Gastroesophageal sphincter (tissue), 4 donors: Measurements from ENCODE around the gene FAM83G. TPM values are rescaled to one million over a fixed set of nuclear protein-coding genes. Genes with fewer than 3 reads are reported as not detected.
"Not testable (repeated sequence)": the region's sequence is repeated elsewhere in the genome, so short reads cannot be mapped to it uniquely, and the experiment has no call there.

Experiments
- ATAC-seq: fragments of 150-250 bp; one replicate; pipeline ENCODE4 v1.9.1; 2016; ENCODE audit warnings: mild to moderate bottlenecking, moderate library complexity
- H3K27ac ChIP-seq, 4 donors: fragments of 200-600 bp; sonication (generic) in 3 of 4; 1 replicate in 3 of 4; 2 replicates in 1 of 4; pipeline ENCODE4 v1.5.1; 2016 to 2019
- H3K27me3 ChIP-seq: fragments of 200-600 bp; sonication (generic); one replicate; pipeline ENCODE4 v1.5.1; 2019
- H3K36me3 ChIP-seq, 2 donors: fragments of 200-600 bp; sonication (generic); one replicate each; pipeline ENCODE4 v1.5.1; 2019; ENCODE audit warnings: control low read depth in 1 of 2
- H3K4me1 ChIP-seq, 3 donors: fragments of 200-600 bp; sonication (generic); 1 replicate in 2 of 3; 2 replicates in 1 of 3; pipeline ENCODE4 v1.5.1; 2016 to 2019; ENCODE audit warnings: control low read depth in 2 of 3
- H3K4me3 ChIP-seq, 2 donors: fragments of 200-600 bp; sonication (generic); one replicate each; pipeline ENCODE4 v1.5.1; 2019; ENCODE audit warnings: mild to moderate bottlenecking in 1 of 2, moderate library complexity in 1 of 2
- H3K9me3 ChIP-seq, 3 donors: fragments of 200-600 bp; sonication (generic); one replicate each; pipeline ENCODE4 v1.5.1; 2017 to 2019; ENCODE audit warnings: control low read depth in 2 of 3
- CTCF ChIP-seq, 4 experiments: fragments of 200-600 bp in 2 of 4; fragments of 450-650 bp in 2 of 4; sonication (generic) in 1 of 4; IDR thresholded peaks; one replicate each; pipeline ENCODE4 v1.5.1; 2017 to 2019; ENCODE audit warnings: antibody characterized with exemption in 4 of 4, mild to moderate bottlenecking in 2 of 4, moderate library complexity in 2 of 4
- EP300 ChIP-seq: sonication (generic); formaldehyde crosslinking; IDR thresholded peaks from one replicate; pipeline ENCODE4 v1.6.1; 2017; ENCODE audit warnings: antibody characterized with exemption, mild to moderate bottlenecking
- POLR2A ChIP-seq, 2 donors: fragments of 450-650 bp; IDR thresholded peaks; one replicate each; pipeline ENCODE4 v1.6.1; 2017; ENCODE audit warnings: antibody characterized with exemption in 2 of 2, mild to moderate bottlenecking in 2 of 2, moderate library complexity in 1 of 2
- POLR2AphosphoS5 ChIP-seq: sonication (generic); formaldehyde crosslinking; IDR thresholded peaks from one replicate; pipeline ENCODE4 v1.6.1; 2017; ENCODE audit warnings: antibody characterized with exemption
- WGBS, 2 donors: methylation state at CpG; one replicate each; pipeline ENCODE4 v1.1.5; 2018; ENCODE audit warnings: low coverage in 1 of 2; 5-methylcytosine and 5-hydroxymethylcytosine counted together
- total RNA-seq, 4 donors: library from RNA; depleted of rRNA; stranded (reverse); fragments of >200 nt; gene quantifications; one replicate each; pipeline ENCODE4 v1.1.0, GENCODE V29; 2016

FAM83G gene
- total RNA-seq, 4 donors from 2014 or later = 6.7 to 17.9 (median 11.7) TPM

DNA sequence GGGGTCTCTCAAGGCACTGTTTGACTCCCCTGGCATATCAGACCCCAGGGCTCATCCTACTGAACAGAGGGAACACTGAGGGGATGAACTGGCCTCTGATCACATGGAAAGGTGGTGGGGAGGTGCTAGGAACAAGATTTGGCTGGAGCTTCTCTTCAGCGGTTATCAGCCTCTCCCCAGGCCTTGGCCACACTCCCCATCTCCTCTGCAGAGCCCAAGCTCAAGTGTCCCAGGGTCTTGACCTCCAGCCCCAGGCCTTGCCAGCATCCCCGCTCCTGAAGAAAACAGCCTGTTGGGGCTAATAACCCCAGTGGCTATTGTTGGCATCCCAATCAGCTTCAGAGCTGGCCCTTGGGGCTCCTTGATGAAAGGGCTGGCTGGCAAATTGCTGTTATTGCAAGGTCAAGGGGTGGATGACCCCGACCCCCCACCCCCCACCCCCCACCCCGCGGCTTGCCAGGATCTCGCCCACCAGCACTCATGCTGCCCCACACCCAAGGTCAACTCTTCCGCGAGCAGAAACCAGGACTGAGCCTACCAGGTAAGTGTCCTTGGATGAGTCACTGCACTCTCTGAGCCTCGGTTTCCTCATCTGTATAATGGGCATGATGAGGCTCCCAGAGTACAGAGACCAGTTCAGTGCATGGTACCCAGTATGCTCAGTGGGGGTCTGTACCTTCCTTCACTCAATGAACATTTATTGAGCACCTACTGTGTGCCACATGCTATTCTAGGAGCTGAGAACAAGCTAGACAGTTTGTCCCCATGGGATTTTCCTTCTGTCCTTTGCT is 18.8 kb upstream of the FAM83G start:
- TF ChIP-seq POLR2AphosphoS5 (no peak), POLR2A (IDR thresholded peaks at IDR 0.05) (no peak), CTCF (IDR thresholded peaks at IDR 0.05) (no peak), EP300 (no peak)
- H3K4me3 ChIP-seq = no peak overlapping the region
- no peaks in the 10 kb centered on the region for H3K4me1 ChIP-seq
- H3K27ac ChIP-seq = no peak overlapping the region
- no CpG with 5 or more reads among the region's 9 CpGs for WGBS, 2 donors
- no peak for ATAC-seq
- no peaks in the 10 kb centered on the region for H3K36me3 ChIP-seq
- H3K27me3 ChIP-seq = peaks cover 5% of the 10 kb centered on the region
- H3K9me3 ChIP-seq = no peaks in the 10 kb centered on the region

- H3K27ac ChIP-seq = no peak overlapping the region
- no peak for TF ChIP-seq POLR2A (IDR thresholded peaks at IDR 0.05)
- TF ChIP-seq POLR2AphosphoS5 = no peak
- TF ChIP-seq CTCF (IDR thresholded peaks at IDR 0.05) = no peak
- no peak for TF ChIP-seq EP300
- no peak overlapping the region for H3K4me3 ChIP-seq
- no peaks in the 10 kb centered on the region for H3K9me3 ChIP-seq
- H3K27me3 ChIP-seq = peaks cover 6% of the 10 kb centered on the region
- H3K4me1 ChIP-seq = no peaks in the 10 kb centered on the region
- no peak for ATAC-seq
- no peaks in the 10 kb centered on the region for H3K36me3 ChIP-seq
- WGBS, 2 donors = no CpG with 5 or more reads among the region's 6 CpGs
Observed at GRCh38 chr17:19022747-19023146, 18.2 kb upstream of the FAM83G start.

GRCh38 chr17:19022128-19022527 is 17.6 kb upstream of the FAM83G start:
- Histone ChIP-seq H3K27ac (no peak overlapping the region), H3K4me1 (no peaks in the 10 kb centered on the region), H3K9me3 (no peaks in the 10 kb centered on the region), H3K36me3 (no peaks in the 10 kb centered on the region), H3K4me3 (no peak overlapping the region), H3K27me3 (peaks cover 6% of the 10 kb centered on the region)
- no CpG with 5 or more reads among the region's 5 CpGs for WGBS, 2 donors
- TF ChIP-seq EP300 (no peak), POLR2AphosphoS5 (no peak), CTCF (IDR thresholded peaks at IDR 0.05) (no peak), POLR2A (IDR thresholded peaks at IDR 0.05) (no peak)
- no peak for ATAC-seq

DNA sequence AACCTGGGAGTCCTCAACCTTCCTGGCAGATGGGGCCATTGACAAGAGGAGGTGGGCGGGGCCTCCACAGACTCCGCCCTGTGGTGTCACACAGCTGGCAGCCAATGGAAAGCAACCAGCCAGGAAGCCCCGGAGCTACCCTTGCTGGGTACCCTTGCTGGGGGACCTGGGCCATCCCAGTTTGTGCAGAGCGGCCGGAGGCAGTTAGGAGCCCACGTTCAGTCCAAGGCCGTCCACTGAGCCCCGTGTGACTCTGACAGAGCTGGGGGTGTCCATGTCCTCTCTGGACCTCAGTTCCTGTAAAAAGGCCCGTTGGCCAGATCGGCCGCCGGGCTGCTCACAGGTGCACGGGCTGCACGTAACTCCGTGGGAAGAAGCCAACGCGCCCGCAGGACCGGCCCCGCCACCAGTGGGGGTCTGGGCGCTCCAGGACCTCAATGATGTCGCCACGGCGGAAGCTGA is 17.1 kb upstream of the FAM83G start:
- peaks cover 6% of the 10 kb centered on the region for H3K27me3 ChIP-seq
- H3K27ac ChIP-seq = no peak overlapping the region
- H3K4me3 ChIP-seq = no peak overlapping the region
- H3K36me3 ChIP-seq = no peaks in the 10 kb centered on the region
- no peak for TF ChIP-seq POLR2AphosphoS5
- no peak for TF ChIP-seq EP300
- TF ChIP-seq CTCF (IDR thresholded peaks at IDR 0.05) = no peak
- no peak for ATAC-seq
- WGBS, 2 donors = no CpG with 5 or more reads among the region's 24 CpGs
- H3K4me1 ChIP-seq = no peaks in the 10 kb centered on the region
- H3K9me3 ChIP-seq = no peaks in the 10 kb centered on the region

- H3K36me3 ChIP-seq, H3K4me1 ChIP-seq, H3K27ac ChIP-seq, H3K9me3 ChIP-seq, ATAC-seq, H3K4me3 ChIP-seq: not testable (repeated sequence)
- 83% methylated on average over 2 of the region's 7 CpGs; no CpG with 5 or more reads in 1 of the 2 donors for WGBS, 2 donors
- H3K27me3 ChIP-seq = peaks cover 10% of the 10 kb centered on the region
Observed at GRCh38 chr17:19021011-19021621, 16.6 kb upstream of the FAM83G start.
